Activated CD4-positive, alpha-beta T cell treated with anti-CD3 and anti-CD28 coated beads for 48 hours (primary cell): ENCODE measurements around the gene ATP10A.
"Not testable (repeated sequence)": the region's sequence is repeated elsewhere in the genome, so short reads cannot be mapped to it uniquely, and the experiment has no call there.

Experiments
- DNase-seq: peaks from one replicate; pipeline ENCODE4 v3.0.0-alpha.2; 2020

Gene ATP10A

DNA sequence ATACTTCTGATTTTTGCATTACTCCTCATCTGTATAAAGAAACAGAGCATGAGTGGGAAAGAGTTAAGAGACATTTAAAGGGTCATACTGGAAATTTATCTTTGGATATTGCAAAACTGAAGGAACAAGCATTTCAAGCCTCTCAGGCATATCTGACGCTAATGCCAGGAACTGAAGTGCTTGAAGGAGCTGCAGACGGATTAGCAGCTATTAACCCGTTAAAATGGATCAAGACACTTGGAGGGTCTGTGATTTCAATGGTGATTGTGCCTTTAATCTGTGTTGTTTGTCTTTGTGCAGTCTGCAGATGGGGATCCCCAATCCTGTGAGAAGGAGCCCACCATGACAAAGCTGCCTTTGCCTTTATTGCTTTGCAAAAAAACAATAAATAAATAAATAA is 221.8 kb downstream of the ATP10A start:
- DNase-seq, result no peak

- not testable (repeated sequence) for DNase-seq
Measured at GRCh38 chr15:25640959-25641358, 222.2 kb downstream of the ATP10A start.

- no peak for DNase-seq
Measured at GRCh38 chr15:25640381-25640780, 222.7 kb downstream of the ATP10A start.

DNA sequence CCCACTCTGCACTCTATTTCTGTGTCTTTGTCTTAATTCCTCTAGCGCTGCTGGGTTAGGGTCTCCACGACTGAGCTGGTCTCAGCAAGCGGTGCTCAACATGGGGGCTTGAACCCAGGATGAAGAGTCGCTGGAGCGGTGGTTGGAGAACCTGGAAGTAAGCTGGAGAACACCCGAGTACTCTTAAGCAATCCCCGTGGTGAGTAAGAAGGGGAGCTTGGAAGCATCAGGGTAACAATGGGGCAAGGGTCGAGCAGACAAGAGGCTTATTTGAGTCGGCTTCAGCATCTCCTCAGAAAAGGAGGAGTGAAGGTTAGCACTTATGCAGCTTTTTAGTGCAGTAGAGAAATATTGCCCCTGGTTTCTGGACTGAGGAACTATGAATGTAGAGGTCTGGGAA is 226.6 kb downstream of the ATP10A start:
- not testable (repeated sequence) for DNase-seq

GRCh38 chr15:25635191-25635590 is 227.9 kb downstream of the ATP10A start:
- DNase-seq, result no peak

DNA sequence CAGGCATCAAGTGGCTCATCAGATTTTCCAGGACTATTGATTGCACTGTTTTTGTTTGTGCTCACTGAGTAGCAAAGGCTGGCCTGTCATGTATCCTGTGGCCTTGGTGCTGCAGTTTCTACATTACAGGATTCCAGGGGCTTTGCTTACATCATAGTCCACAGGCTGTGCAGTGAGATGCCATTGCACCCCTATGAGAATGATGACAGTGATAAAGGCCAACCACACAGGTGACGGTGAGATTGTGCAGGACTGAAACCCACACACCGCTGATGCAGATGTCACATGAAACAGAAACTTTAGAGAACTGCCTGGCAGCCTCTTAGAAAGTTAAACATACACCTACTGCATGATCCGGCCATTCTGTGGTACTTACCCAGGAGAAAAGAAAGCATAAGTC is 229.3 kb downstream of the ATP10A start:
- no peak for DNase-seq

- no peak for DNase-seq
Measured at GRCh38 chr15:25631971-25632370, 231.2 kb downstream of the ATP10A start.
